GM19328 (cell line): ENCODE measurements around the gene MS4A6A.
A peak's percentile ranks its signal among the peaks of the same experiment; 100 is the strongest.
"Not testable (repeated sequence)": the region's sequence is repeated elsewhere in the genome, so short reads cannot be mapped to it uniquely, and the experiment has no call there.

Experiments
- ATAC-seq: cut with Tn5 transposase; IDR thresholded peaks from one replicate; pipeline ENCODE4 v1.9.1; 2021; ENCODE audit warnings: mild to moderate bottlenecking, moderate library complexity; ENCODE audit not compliant: unreplicated experiment

Gene MS4A6A, protein sequence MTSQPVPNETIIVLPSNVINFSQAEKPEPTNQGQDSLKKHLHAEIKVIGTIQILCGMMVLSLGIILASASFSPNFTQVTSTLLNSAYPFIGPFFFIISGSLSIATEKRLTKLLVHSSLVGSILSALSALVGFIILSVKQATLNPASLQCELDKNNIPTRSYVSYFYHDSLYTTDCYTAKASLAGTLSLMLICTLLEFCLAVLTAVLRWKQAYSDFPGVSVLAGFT

DNA sequence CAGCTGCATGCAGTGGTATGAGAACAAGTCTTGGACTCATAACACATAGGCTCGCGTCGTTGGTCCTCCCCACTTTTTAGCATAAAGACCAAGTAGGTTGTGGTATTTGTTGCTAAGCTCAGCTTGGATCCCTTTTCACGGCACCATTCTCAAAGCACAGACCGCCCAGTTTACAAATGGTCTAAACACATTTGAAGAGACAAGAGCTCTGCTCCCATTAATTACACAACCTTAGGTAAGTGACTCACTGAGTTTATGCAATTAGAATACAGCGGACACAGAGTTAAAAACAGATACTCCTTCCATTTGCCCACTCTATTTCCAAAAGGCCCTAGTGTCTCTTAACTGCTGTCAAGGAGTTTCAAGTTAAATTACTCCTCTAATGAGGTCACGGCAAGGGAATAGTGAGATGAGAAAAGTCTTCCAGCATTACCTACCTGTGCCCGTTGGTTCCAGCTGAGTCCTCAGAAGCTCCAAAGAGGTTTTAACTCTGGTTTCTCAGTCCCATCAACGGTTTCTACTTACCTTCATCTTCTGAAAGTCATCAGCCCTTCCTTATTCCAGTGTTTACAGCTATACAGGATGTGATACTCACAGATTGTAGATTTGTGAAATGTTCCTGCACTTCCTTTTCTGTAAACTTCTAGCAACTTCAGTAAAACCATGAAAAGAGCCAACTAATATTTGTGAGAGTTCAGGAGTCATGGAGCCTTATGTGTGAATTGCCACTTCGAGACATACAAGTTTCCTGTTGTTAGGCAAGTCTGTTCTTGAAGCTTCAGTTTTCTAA lies at the start of gene MS4A6A:
Gene MS4A6A (minus strand): TSS at position 543 of the 790 bp plus-strand sequence. CDS start 1,356 bp downstream, outside the sequence.
- ATAC-seq, result no peak

DNA sequence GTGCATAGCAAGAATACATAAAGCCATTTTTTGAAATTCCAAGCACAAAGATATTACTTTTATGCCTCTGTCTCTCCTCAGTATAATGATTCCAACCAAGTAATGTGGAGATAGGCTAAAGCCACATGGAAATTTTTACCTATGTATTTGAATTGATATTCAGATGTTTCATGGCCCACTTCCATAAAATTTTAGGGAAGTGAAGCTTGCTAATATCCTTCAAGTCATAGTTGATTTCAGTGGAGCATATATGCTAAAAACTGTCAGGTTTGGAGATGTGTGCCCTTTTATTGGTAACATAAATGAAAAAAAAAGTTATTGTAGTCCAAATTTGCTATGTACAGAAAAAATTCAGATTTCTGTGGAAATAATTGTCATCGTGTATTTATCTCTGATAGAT lies 47.8 kb upstream of the MS4A6A start:
- ATAC-seq, result no peak

DNA sequence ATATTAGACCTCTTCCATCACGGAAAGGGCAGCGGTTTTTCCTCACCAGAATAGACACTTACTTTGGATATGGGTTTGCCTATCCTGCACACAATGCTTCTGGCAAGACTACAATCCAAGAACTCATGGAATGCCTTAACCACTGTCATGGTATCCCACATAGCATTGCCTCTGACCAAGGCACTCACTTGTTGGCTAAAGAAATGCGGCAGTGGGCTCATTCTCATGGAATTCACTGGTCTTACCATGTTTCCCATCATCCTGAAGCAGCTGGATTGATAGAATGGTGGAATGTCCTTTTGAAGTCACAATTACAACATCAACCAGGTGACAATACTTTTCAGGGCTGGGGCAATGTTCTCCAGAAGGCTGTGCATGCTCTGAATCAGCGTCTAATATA lies 39.3 kb upstream of the MS4A6A start:
- no peak for ATAC-seq

DNA sequence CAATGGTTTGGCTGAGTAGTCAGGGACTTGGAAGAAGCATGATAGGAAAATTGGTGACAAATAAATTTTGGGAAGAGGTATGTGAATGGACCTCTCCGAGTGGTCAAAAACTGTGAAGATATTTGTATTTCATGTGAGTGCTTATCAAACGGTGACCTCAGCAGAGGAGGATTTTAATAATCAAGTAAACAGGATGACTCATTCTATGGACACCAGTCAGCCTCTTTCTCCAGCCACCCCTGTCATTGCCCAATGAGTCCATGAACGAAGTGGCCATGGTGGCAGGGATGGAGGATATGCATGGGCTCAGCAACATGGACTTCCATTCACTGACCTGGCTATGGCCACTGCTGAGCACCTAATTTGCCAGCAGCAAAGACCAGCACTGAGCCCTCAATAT lies 38.8 kb upstream of the MS4A6A start:
- ATAC-seq, result no peak

DNA sequence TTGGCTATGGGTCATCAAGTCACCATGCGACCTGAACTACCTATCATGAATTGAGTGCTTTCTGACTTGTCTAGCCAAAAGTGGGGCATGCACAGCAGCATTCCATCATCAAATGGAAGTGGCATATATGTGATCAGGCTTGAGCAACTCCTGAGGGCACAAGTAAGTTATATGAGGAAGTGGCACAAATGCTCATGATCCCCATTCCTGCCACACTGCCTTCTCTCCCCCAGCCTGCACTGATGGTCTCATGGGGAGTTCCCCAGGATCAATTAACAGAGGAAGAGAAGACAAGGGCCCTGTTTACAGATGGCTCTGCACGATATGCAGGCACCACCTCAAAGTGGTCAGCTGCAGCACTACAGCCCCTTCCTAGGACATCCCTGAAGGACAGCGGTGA lies 38.3 kb upstream of the MS4A6A start:
- ATAC-seq, result no peak

DNA sequence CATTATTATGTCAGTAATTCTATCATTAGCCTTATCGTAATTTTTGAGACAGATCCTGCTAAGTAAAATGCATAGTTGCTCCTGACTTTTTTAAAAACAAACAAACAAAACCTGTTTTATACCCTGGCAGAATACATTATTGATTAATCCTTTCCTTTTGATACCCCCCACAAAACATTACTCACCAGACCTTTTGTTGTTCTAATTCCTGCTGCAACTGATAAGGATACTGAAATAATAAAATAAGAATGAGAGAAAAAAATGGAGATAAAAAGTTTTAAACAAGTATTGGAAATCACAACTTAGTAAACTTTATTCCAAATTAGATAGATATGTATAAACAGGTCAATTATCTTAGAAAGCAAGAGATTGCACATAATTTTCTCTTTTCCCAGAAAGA lies 31.5 kb upstream of the MS4A6A start:
- no peak for ATAC-seq

DNA sequence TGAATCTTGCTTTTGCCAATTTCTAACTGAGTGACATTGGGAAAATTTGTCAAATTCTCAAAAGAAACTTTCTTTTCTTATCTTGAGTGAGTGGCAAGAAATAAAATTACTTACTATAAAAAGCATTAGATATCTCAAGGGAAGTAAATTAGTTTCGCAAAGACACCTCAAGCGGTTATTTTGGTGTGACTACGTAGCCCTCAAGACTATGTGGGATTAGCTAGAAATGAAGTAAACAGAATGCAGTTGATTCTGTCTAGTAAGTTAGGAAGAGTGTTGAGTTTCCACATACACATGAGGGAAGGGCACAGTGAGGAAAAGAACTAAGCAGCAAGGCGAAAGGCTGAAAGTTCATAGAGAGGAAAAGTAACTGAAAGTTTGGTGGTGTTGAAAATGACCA lies 28.3 kb upstream of the MS4A6A start:
- no peak for ATAC-seq

DNA sequence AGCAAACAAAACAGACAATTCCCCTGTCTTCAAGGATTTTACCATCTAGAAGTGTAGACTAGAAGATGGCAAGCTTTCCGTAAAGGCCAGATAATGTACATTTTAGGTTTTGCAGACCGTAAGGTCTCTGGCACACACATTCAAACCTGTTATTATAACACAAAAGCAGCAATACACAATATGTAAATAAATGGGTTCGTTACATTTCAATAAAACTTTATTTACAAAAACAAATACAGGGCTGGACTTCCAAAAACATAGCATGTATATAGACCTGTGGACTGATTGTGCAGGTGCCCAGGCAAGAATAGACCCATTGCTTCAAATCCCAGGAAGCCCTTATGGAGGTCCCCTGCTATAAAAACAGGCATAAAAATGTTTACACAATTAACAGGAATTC lies 27.1 kb upstream of the MS4A6A start:
- no peak for ATAC-seq

DNA sequence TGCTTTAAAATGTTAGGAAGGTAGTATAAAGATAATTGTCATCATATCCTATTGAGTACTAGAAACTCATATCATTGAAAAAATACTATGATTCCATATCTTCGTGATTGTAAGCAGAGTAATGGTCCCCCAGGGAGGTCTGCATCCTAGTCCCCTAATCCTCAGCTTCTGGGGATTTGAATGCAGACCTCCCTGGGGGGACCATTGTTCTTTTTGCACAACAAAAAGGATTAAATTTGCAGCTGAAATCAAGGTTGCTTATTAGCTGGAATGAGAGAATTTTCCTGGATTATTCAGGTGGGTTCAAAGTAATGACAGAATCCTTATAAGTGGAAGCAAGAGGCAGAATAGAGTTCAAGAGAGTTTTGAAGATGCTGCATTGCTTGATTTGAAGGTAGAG lies 26.1 kb upstream of the MS4A6A start:
- no peak for ATAC-seq

DNA sequence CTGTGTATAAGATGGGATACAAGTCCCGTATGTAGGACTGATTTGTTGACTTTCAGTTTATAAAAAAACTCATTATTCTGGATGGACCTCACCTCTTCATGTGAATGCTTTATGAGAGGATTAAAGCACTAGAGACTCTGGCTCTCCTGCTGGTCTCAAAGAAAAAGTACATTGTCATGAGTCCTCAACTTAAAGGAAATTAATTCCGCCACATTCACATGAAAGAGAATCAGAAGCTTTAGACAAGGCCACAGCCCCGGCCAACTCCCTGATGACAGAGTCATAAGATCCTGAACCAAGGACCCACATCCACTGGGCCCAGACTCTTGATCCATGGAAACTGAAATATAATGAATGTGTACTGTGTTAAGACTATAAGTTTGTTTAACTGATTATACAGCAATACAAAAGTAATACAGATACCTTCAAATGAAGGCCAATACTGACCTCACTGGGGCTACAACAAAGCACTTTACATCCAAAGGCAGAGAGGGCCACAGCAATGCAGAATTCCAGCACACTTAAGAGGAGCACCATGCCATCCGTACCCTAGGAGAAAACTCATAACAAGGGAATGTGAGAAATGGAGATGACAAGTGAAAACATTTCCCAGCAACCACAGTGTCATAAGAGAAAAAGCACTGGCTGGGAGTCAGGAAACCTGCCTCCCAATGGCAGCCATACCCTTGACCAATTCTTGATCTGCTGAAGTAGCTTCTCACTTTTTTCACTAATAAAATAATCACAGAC lies 25.4 kb upstream of the MS4A6A start:
- no peak for ATAC-seq

DNA sequence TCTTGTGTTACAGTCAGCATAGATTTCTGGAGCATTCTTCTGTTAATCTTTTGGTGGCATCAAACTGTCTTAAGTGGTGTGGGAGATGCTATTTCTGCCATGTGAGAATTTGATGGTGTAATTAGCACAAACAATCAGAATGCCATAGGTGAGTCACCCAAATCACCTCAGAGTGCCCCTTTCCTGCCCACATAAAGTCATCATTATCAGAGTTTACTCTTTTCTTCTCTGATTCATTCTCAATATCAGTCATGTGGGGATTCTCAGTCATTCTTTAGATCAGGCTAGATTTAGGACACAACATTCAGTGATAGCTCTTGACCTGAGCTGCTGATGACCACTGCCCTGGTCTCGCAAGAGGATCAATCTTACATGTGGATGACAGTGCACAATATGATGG lies 23.7 kb upstream of the MS4A6A start:
- ATAC-seq, result no peak

DNA sequence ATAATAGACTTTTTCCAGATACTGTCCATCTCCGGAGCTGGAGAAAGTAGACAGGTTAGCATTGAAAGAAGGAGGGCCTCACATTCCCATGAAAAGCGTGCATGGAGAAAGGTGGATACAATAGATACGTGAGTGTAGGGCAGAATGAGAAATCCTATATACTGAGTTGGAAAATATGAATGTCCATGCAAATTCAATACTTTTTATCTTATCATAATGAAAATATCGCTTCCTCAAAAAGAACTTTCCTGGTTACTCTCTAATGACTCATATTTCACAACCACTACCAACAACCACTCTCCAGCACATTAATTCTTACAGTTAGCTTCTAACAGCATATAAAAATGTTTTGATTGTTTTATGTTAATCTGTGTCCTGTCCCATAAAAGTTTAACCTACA lies 22.0 kb upstream of the MS4A6A start:
- ATAC-seq, result no peak

DNA sequence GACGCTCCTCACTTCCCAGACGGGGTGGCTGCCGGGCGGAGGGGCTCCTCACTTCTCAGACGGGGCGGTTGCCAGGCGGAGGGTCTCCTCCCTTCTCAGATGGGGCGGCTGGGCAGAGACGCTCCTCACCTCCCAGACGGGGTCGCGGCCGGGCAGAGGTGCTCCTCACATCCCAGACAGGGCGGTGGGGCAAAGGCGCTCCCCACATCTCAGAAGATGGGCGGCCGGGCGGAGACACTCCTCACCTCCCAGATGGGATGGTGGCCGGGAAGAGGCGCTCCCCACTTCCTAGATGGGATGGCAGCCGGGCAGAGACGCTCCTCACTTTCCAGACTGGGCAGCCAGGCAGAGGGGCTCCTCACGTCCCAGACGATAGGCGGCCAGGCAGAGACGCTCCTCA lies 18.5 kb upstream of the MS4A6A start:
- ATAC-seq, result not testable (repeated sequence)

DNA sequence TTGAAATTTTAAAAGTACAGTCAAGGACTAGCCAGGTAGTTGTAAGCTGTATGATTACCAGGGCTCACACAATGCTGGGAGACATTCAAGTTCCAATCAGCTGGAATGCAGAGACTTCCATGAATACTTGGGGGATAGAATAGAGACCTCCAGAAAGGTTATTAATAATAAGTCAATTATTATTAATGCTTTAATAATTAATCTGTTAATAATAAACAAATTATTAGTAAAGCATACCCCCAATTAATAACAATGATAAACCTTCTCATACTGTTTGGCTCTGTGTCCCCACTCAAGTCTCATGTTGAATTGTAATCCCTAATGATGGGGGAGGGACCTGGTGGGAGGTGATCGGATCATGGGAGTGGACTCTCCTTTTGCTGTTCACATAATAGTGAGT lies 14.6 kb upstream of the MS4A6A start:
- ATAC-seq, result no peak

DNA sequence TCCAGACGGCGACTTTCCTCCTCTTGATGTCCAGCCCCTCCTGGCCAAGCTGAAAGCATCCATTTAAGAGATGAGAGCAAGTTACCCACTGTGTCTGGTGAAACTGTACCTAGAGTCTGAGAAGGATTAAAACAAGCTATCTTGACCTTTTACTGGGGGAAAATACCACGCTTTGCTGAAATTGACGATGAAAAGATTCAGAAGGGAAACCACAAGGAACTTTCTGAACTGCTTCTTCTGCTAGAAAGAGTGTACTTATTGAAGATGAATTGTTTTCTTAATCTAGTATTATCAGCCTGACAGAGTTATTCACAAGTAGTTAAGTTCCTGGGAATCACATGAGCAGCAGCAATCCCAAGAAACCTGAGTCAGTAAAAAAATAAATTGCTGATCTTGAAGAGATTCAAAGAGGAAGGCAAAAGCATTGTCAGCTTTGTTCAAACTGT lies 13.1 kb upstream of the MS4A6A start:
- ATAC-seq, result no peak

DNA sequence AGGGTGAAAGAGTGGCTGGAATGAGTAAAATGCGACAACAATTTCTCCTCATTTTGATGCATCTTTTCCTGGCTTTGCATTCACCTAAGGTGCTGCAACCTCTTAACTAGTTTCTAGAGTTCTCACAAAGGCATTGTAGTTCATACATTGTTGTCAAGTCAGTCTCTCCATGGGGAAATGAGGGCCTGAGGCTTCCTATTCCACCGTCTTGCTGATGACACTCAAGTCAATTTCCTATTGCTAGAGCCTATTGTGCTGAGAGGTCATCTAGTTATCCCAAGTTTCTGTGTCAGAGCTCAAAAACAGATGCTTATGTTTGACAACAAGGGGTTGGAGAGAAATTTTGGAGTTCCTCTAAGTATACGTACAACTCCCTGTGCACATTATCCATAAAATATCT lies 11.6 kb upstream of the MS4A6A start:
- no peak for ATAC-seq

DNA sequence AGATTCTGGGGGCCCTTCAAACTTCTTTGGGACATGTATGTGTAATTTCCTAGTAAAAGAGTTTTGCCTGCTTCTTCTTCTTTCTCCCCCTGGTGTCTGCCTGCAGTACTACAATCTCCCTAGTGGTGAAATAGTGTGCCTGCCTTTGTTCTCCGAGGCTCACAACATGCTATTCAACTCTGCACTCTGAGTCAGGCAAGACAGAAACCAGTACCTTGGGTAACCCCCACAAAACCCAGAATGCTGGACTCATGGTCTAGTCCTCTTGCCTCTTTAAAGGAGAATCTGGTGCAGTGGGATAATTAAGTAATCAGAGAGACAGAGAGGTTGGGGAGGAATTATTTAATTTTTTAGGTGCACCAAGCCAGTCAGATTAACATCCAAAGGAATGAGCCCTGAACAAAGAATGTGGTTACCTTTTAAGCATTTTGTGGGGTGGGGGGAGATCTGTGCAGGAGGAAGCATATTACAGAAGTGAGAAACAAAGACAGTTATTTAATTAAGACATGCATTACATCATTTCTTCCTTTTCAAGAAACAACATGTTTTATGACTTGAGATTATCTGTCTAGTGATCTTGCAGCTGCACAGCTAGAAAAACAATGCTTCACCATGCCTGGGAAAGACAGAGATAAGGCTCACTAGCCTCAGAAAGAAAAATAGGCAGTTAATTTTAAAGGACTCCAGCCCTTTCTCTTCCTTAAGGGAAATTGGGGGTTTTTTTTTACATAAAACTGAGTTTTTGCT lies 11.0 kb upstream of the MS4A6A start:
- ATAC-seq, result peak; percentile 71

DNA sequence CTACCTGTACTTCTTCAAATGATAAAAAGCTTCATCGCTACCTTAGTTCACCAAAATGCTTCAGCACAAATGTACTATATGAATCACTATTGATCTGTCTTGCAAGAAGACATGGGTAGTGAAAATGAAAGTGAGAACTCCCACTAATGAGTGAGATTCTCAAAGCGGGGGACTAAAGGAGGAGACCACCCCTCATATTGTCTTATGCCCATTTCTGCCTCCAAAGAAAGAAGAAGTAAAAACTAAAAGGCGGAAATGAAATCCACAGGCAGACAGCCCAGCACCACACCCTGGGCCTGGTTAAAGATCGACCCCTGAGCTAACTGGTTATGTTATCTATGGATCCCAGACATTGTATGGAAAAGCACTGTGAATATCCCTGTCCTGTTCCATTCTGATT lies 9.7 kb upstream of the MS4A6A start:
- ATAC-seq, result not testable (repeated sequence)

DNA sequence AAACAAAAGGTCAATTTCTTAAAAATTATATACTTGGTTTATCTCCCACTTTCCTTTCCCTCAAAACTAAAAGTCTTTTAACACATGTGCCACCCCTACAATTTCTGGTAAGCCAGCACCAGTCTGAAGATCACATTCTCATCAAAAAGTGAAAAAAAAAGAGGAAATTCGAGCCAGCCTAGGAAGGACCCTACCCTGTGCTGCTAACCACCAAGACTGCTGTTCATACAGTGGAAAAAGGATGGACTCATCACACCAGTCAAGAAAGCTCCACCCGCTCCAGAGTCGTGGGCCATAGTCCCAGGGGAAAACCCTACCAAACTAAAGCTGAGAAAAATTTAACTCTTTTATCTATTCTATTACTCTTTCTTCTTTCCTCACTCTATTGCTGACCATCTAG lies 5.6 kb upstream of the MS4A6A start:
- ATAC-seq, result not testable (repeated sequence)

DNA sequence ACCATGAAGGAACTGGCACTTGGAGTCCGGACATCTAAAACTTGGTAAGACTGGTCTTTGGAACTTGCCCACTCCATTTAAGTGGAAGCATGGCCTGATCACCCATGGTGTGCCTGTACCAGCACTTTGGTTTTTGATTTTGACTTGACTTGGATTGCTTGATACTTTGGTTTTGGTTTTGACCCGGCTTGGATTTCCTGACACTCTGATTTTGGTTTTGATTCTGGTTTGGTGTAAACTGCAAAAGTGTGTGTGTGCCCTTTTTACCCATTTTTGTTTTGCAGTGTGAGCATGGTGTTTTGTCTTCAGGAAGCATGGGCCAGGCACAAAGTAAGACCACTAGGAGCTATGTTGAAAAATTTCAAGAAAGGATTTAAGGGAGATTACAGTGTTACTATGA lies 3.2 kb upstream of the MS4A6A start:
- not testable (repeated sequence) for ATAC-seq

DNA sequence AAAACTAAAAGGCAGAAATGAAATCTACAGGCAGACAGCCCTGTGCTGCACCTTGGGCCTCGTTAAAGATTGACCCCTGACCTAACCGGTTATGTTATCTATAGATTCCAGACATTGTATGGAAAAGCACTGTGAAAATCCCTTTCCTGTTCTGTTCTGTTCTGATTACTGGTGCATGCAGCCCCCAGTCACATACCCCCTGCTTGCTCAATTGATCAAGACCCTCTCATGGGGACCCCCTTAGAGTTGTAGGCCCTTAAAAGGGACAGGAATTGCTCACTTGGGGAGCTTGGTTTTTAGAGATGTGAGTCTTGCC lies 2.6 kb upstream of the MS4A6A start:
- ATAC-seq, result not testable (repeated sequence)
